GM12878 (cell line): ENCODE results near the gene ANKRD13D. TPM values are rescaled to one million over a fixed set of nuclear protein-coding genes. Genes with fewer than 3 reads are reported as not detected.

Experiments
- CHD4 ChIP-seq: fragments of 200-600 bp; sonication (generic); IDR thresholded peaks from 2 replicates; pipeline ENCODE4 v1.6.1; 2016; ENCODE audit warnings: mild to moderate bottlenecking
- ESRRA ChIP-seq: IDR thresholded peaks from 2 replicates; pipeline ENCODE4 v1.6.1; 2012; ENCODE audit warnings: mild to moderate bottlenecking, low read length, improper control_type of control experiment
- GABPA ChIP-seq: IDR thresholded peaks from 2 replicates; pipeline ENCODE4 v1.6.1; 2014; ENCODE audit warnings: antibody characterized with exemption, low read depth, mild to moderate bottlenecking, inconsistent platforms
- JUNB ChIP-seq: IDR thresholded peaks from 2 replicates; pipeline ENCODE4 v1.6.1; 2016; ENCODE audit warnings: antibody characterized with exemption, mild to moderate bottlenecking
- MYB ChIP-seq: fragments of 150-350 bp; IDR thresholded peaks from 2 replicates; pipeline ENCODE4 v1.6.1; 2014; ENCODE audit warnings: mild to moderate bottlenecking, low read depth, low read length, borderline replicate concordance
- NR2C1 ChIP-seq: fragments of 450-650 bp; IDR thresholded peaks from 2 replicates; pipeline ENCODE4 v1.6.1; 2017; ENCODE audit warnings: antibody characterized with exemption, mild to moderate bottlenecking, moderate library complexity
- NR2C2 ChIP-seq: IDR thresholded peaks from 2 replicates; pipeline ENCODE4 v1.6.1; 2011; ENCODE audit warnings: borderline replicate concordance, low read depth; ENCODE audit not compliant: control insufficient read depth, insufficient read length
- RAD21 ChIP-seq: IDR thresholded peaks from 2 replicates; pipeline ENCODE4 v1.6.1; 2011; ENCODE audit warnings: mild to moderate bottlenecking, low read depth, low read length, moderate library complexity; ENCODE audit not compliant: insufficient read depth
- RAD51 ChIP-seq: fragments of 450-650 bp; IDR thresholded peaks from 2 replicates; pipeline ENCODE4 v1.6.1; 2016; ENCODE audit warnings: moderate library complexity, mild to moderate bottlenecking, inconsistent platforms
- RB1 ChIP-seq: fragments of 450-650 bp; formaldehyde crosslinking; IDR thresholded peaks from 2 replicates; pipeline ENCODE4 v1.6.1; 2017; ENCODE audit warnings: mild to moderate bottlenecking, borderline replicate concordance
- SIN3A ChIP-seq: IDR thresholded peaks from 2 replicates; pipeline ENCODE4 v1.6.1; 2012; ENCODE audit warnings: low read depth, low read length, improper control_type of control experiment
- TCF7 ChIP-seq: IDR thresholded peaks from 2 replicates; pipeline ENCODE4 v1.6.1; 2014; ENCODE audit warnings: antibody characterized with exemption, borderline replicate concordance
- WRNIP1 ChIP-seq: IDR thresholded peaks from 2 replicates; pipeline ENCODE4 v1.6.1; 2011; ENCODE audit warnings: low read depth, low read length, improper control_type of control experiment, borderline replicate concordance
- ZBTB4 ChIP-seq: fragments of 450-650 bp; formaldehyde crosslinking; IDR thresholded peaks from 2 replicates; pipeline ENCODE4 v1.4.0; 2022; ENCODE audit warnings: mild to moderate bottlenecking, moderate library complexity
- polyA plus RNA-seq, 11 experiments: library from polyadenylated mRNA; depleted of rRNA in 4 of 11; unstranded in 6 of 11; stranded (reverse) in 5 of 11; fragments of >200 nt; fragmentation: Nextera tagmentation in 4 of 11; fragmentation: Illumina TruSeq in 1 of 11; extraction: Ambion mirVana in 4 of 11; extraction: Trizol in 1 of 11; gene quantifications; 1 replicate in 1 of 11; 2 replicates in 10 of 11; pipeline versions ENCODE4 v1.2.1 to v1.2.3, GENCODE V29; 2011 to 2016; ENCODE audit warnings: inconsistent platforms in 2 of 11, missing spikeins in 2 of 11, low read depth in 1 of 11
- total RNA-seq, 4 experiments: library from RNA; depleted of rRNA in 3 of 4; stranded (reverse); fragments of >200 nt in 3 of 4; fragmentation: Illumina TruSeq in 1 of 4; extraction: Trizol in 1 of 4; gene quantifications; 2 replicates each; pipeline versions ENCODE4 v1.2.1 to v1.2.3, GENCODE V29; 2013 to 2021
- TF ChIP-seq, protein P1 (sequence below): fragments of 450-650 bp; IDR thresholded peaks from 2 replicates; pipeline ENCODE4 v1.6.1; 2017; ENCODE audit warnings: mild to moderate bottlenecking, moderate library complexity
- TF ChIP-seq, protein P2 (sequence below): IDR thresholded peaks from 2 replicates; pipeline ENCODE4 v1.6.1; 2012; ENCODE audit warnings: improper control_type of control experiment, low read depth, low read length; ENCODE audit not compliant: insufficient replicate concordance
- TF ChIP-seq, protein P3 (sequence below): IDR thresholded peaks from 2 replicates; pipeline ENCODE4 v1.6.1; 2012; ENCODE audit warnings: low read depth, low read length, improper control_type of control experiment

The ANKRD13D gene
- total and polyA plus RNA-seq, 10 of the 15 experiments (the other 5 are each of a cell fraction or from before 2014, with no cell fraction given) = 2.0 to 56.2 (median 21.4) TPM

DNA sequence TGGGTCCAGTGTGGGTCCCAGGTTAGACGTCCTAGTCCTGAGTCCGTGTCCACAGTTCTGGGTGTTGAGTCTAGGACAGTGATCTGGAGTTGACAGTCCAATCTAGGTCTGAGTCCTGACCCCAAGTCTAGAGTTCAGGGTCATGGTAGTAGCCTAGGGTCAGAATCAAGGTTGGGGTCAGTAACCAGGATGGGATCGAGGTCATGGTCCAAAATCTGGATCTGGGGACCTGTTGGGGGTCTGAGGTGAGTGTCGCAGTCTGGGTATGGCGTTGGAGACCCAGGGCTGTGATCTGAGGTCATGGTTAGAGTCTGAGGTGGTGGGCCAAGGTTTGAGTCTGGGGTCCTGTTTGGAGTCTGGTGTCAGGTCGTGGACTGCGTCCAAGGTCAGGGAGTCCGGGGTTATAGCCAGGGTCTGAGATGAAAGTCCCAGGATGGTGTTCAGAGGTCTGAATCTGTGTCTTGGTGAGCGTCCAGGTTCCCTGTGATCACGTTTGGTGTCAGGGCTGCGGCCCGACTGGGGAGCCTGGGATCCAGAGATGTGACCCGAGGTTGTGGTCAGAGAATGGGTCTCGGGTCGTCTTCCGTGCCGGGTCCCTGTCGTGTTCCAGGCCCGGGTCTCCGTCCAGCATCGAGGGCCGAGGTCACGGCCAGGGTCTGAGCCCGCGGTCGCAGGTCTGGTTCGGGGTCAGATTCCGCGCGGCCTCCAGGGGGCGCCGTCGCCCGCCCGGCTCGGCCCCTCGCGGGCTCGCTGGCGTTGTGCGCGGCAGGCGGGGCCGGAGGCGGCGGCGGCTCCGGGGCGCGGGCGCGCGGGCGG, 23.3 kb upstream of the ANKRD13D start (continued):
- TF ChIP-seq ZBTB4 = no peak
- no peak for TF ChIP-seq NR2C2
- TF ChIP-seq, protein P1, sequence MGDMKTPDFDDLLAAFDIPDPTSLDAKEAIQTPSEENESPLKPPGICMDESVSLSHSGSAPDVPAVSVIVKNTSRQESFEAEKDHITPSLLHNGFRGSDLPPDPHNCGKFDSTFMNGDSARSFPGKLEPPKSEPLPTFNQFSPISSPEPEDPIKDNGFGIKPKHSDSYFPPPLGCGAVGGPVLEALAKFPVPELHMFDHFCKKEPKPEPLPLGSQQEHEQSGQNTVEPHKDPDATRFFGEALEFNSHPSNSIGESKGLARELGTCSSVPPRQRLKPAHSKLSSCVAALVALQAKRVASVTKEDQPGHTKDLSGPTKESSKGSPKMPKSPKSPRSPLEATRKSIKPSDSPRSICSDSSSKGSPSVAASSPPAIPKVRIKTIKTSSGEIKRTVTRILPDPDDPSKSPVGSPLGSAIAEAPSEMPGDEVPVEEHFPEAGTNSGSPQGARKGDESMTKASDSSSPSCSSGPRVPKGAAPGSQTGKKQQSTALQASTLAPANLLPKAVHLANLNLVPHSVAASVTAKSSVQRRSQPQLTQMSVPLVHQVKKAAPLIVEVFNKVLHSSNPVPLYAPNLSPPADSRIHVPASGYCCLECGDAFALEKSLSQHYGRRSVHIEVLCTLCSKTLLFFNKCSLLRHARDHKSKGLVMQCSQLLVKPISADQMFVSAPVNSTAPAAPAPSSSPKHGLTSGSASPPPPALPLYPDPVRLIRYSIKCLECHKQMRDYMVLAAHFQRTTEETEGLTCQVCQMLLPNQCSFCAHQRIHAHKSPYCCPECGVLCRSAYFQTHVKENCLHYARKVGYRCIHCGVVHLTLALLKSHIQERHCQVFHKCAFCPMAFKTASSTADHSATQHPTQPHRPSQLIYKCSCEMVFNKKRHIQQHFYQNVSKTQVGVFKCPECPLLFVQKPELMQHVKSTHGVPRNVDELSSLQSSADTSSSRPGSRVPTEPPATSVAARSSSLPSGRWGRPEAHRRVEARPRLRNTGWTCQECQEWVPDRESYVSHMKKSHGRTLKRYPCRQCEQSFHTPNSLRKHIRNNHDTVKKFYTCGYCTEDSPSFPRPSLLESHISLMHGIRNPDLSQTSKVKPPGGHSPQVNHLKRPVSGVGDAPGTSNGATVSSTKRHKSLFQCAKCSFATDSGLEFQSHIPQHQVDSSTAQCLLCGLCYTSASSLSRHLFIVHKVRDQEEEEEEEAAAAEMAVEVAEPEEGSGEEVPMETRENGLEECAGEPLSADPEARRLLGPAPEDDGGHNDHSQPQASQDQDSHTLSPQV = 0 out of 2 replicates have a peak, but pooled peaks have one; percentile 39
- TF ChIP-seq GABPA = no peak
- peak; percentile 67; the same call in 1 of the 2 replicates for TF ChIP-seq NR2C1
- TF ChIP-seq WRNIP1 = no peak
- no peak for TF ChIP-seq JUNB
- TF ChIP-seq RAD51 = no peak
- TF ChIP-seq TCF7 = no peak
- TF ChIP-seq RB1 = peak; percentile 51; the same call in 1 of the 2 replicates
- TF ChIP-seq, protein P2, sequence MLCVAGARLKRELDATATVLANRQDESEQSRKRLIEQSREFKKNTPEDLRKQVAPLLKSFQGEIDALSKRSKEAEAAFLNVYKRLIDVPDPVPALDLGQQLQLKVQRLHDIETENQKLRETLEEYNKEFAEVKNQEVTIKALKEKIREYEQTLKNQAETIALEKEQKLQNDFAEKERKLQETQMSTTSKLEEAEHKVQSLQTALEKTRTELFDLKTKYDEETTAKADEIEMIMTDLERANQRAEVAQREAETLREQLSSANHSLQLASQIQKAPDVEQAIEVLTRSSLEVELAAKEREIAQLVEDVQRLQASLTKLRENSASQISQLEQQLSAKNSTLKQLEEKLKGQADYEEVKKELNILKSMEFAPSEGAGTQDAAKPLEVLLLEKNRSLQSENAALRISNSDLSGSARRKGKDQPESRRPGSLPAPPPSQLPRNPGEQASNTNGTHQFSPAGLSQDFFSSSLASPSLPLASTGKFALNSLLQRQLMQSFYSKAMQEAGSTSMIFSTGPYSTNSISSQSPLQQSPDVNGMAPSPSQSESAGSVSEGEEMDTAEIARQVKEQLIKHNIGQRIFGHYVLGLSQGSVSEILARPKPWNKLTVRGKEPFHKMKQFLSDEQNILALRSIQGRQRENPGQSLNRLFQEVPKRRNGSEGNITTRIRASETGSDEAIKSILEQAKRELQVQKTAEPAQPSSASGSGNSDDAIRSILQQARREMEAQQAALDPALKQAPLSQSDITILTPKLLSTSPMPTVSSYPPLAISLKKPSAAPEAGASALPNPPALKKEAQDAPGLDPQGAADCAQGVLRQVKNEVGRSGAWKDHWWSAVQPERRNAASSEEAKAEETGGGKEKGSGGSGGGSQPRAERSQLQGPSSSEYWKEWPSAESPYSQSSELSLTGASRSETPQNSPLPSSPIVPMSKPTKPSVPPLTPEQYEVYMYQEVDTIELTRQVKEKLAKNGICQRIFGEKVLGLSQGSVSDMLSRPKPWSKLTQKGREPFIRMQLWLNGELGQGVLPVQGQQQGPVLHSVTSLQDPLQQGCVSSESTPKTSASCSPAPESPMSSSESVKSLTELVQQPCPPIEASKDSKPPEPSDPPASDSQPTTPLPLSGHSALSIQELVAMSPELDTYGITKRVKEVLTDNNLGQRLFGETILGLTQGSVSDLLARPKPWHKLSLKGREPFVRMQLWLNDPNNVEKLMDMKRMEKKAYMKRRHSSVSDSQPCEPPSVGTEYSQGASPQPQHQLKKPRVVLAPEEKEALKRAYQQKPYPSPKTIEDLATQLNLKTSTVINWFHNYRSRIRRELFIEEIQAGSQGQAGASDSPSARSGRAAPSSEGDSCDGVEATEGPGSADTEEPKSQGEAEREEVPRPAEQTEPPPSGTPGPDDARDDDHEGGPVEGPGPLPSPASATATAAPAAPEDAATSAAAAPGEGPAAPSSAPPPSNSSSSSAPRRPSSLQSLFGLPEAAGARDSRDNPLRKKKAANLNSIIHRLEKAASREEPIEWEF = no peak
- TF ChIP-seq RAD21 = peak; percentile 80
- no peak for TF ChIP-seq MYB
- no peak for TF ChIP-seq SIN3A
- TF ChIP-seq CHD4 = no peak
- TF ChIP-seq, protein P3, sequence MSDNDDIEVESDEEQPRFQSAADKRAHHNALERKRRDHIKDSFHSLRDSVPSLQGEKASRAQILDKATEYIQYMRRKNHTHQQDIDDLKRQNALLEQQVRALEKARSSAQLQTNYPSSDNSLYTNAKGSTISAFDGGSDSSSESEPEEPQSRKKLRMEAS = no peak
- no peak for TF ChIP-seq ESRRA
